Endothelial cell of umbilical vein (primary cell): ENCODE results near the gene HSPB3.

Experiments used
- JUN ChIP-seq: IDR thresholded peaks from 2 replicates; pipeline ENCODE4 v1.6.1; 2011; ENCODE audit warnings: borderline replicate concordance, low read depth; ENCODE audit not compliant: insufficient read length, insufficient read depth
- MYC ChIP-seq: IDR thresholded peaks from one replicate; pipeline ENCODE4 v1.6.1; 2011; ENCODE audit warnings: mild to moderate bottlenecking, low read depth, low read length

- TF ChIP-seq JUN: no peak
- no peak for TF ChIP-seq MYC
Observed at GRCh38 chr5:54476682-54477081, 21.2 kb downstream of the HSPB3 start.
